Stimulated activated naive CD8-positive, alpha-beta T cell treated with anti-CD3 and anti-CD28 coated beads, Interleukin-15, Interleukin-2, amounts not matched to agents 100 ng/mL and 50 ng/mL, for 24 hours (primary cell): ENCODE results near the gene PCDH8.
"Not testable (repeated sequence)": the region's sequence is repeated elsewhere in the genome, so short reads cannot be mapped to it uniquely, and the experiment has no call there.

Experiments
- H3K27ac Mint-ChIP-seq: one replicate; pipeline ENCODE4 v1.8.0; 2021; ENCODE audit warnings: mild to moderate bottlenecking, mixed read lengths
- H3K27me3 Mint-ChIP-seq: one replicate; pipeline ENCODE4 v1.8.0; 2021; ENCODE audit warnings: mixed read lengths
- H3K36me3 Mint-ChIP-seq: one replicate; pipeline ENCODE4 v1.8.0; 2021; ENCODE audit warnings: low read depth, mixed read lengths
- H3K4me1 Mint-ChIP-seq: one replicate; pipeline ENCODE4 v1.8.0; 2021; ENCODE audit warnings: low read depth, mixed read lengths
- H3K4me3 Mint-ChIP-seq: one replicate; pipeline ENCODE4 v1.8.0; 2021; ENCODE audit warnings: mild to moderate bottlenecking, mixed read lengths
- H3K9me3 Mint-ChIP-seq: one replicate; pipeline ENCODE4 v1.8.0; 2021; ENCODE audit warnings: mixed read lengths

Gene PCDH8

GRCh38 chr13:52844836-52845235 is 3.6 kb downstream of the PCDH8 start:
- Mint-ChIP-seq H3K9me3 (no peaks in the 10 kb centered on the region), H3K27ac (no peak overlapping the region), H3K36me3 (no peaks in the 10 kb centered on the region), H3K4me1 (peaks cover 17% of the 10 kb centered on the region), H3K4me3 (peak overlapping the region; percentile 30), H3K27me3 (peaks cover 65% of the 10 kb centered on the region)

GRCh38 chr13:52842441-52842840 is 6.0 kb downstream of the PCDH8 start:
- Mint-ChIP-seq H3K9me3 (no peaks in the 10 kb centered on the region), H3K27me3 (peaks cover 61% of the 10 kb centered on the region), H3K27ac (no peak overlapping the region), H3K4me3 (no peak overlapping the region), H3K4me1 (peaks cover 5% of the 10 kb centered on the region), H3K36me3 (no peaks in the 10 kb centered on the region)

GRCh38 chr13:52840066-52840465 is 8.4 kb downstream of the PCDH8 start:
- Mint-ChIP-seq H3K27ac (no peak overlapping the region), H3K4me1 (peaks cover 3% of the 10 kb centered on the region), H3K27me3 (peaks cover 57% of the 10 kb centered on the region), H3K36me3 (no peaks in the 10 kb centered on the region), H3K4me3 (no peak overlapping the region), H3K9me3 (no peaks in the 10 kb centered on the region)

- Mint-ChIP-seq H3K27me3 (peaks cover 49% of the 10 kb centered on the region), H3K36me3 (no peaks in the 10 kb centered on the region), H3K9me3 (no peaks in the 10 kb centered on the region), H3K4me1 (no peaks in the 10 kb centered on the region), H3K4me3 (no peak overlapping the region), H3K27ac (no peak overlapping the region)
Measured at GRCh38 chr13:52838433-52839107, 9.9 kb downstream of the PCDH8 start.

GRCh38 chr13:52837850-52838249 is 10.6 kb downstream of the PCDH8 start:
- Mint-ChIP-seq H3K4me3 (no peak overlapping the region), H3K9me3 (no peaks in the 10 kb centered on the region), H3K4me1 (no peaks in the 10 kb centered on the region), H3K27me3 (peaks cover 41% of the 10 kb centered on the region), H3K36me3 (no peaks in the 10 kb centered on the region), H3K27ac (no peak overlapping the region)

- H3K27me3 Mint-ChIP-seq, result peaks cover 26% of the 10 kb centered on the region
- H3K4me3 Mint-ChIP-seq, result no peak overlapping the region
Measured at GRCh38 chr13:52835071-52835839, 13.2 kb downstream of the PCDH8 start.

GRCh38 chr13:52833296-52833875 is 15.1 kb downstream of the PCDH8 start:
- no peak overlapping the region for H3K27ac Mint-ChIP-seq
- no peaks in the 10 kb centered on the region for H3K4me1 Mint-ChIP-seq
- no peak overlapping the region for H3K4me3 Mint-ChIP-seq

More at GRCh38 chr13:52835071-52835839, 13.2 kb downstream of the PCDH8 start:
- no peak overlapping the region for H3K27ac Mint-ChIP-seq
- H3K36me3 Mint-ChIP-seq, result no peaks in the 10 kb centered on the region
- H3K4me1 Mint-ChIP-seq, result no peaks in the 10 kb centered on the region
- H3K9me3 Mint-ChIP-seq, result no peaks in the 10 kb centered on the region

GRCh38 chr13:52832313-52832712 is 16.1 kb downstream of the PCDH8 start:
- H3K27me3 Mint-ChIP-seq, result peaks cover 6% of the 10 kb centered on the region
- no peaks in the 10 kb centered on the region for H3K4me1 Mint-ChIP-seq
- H3K9me3 Mint-ChIP-seq, result no peaks in the 10 kb centered on the region
- H3K4me3 Mint-ChIP-seq, result no peak overlapping the region
- no peak overlapping the region for H3K27ac Mint-ChIP-seq
- no peaks in the 10 kb centered on the region for H3K36me3 Mint-ChIP-seq

More at GRCh38 chr13:52833296-52833875, 15.1 kb downstream of the PCDH8 start:
- H3K36me3 Mint-ChIP-seq, result no peaks in the 10 kb centered on the region
- H3K27me3 Mint-ChIP-seq, result peaks cover 12% of the 10 kb centered on the region
- H3K9me3 Mint-ChIP-seq, result no peaks in the 10 kb centered on the region

GRCh38 chr13:52830946-52831345 is 17.5 kb downstream of the PCDH8 start:
- Mint-ChIP-seq H3K9me3 (no peaks in the 10 kb centered on the region), H3K4me3 (no peak overlapping the region), H3K36me3 (no peaks in the 10 kb centered on the region), H3K4me1 (no peaks in the 10 kb centered on the region), H3K27ac (no peak overlapping the region), H3K27me3 (peaks cover 12% of the 10 kb centered on the region)

- peaks cover 11% of the 10 kb centered on the region for H3K27me3 Mint-ChIP-seq
- no peaks in the 10 kb centered on the region for H3K4me1 Mint-ChIP-seq
- no peak overlapping the region for H3K4me3 Mint-ChIP-seq
- H3K27ac Mint-ChIP-seq, result no peak overlapping the region
- no peaks in the 10 kb centered on the region for H3K9me3 Mint-ChIP-seq
- H3K36me3 Mint-ChIP-seq, result no peaks in the 10 kb centered on the region
Measured at GRCh38 chr13:52827839-52828238, 20.6 kb downstream of the PCDH8 start.

GRCh38 chr13:52817886-52818285 is 30.6 kb downstream of the PCDH8 start:
- not testable (repeated sequence) for H3K9me3 Mint-ChIP-seq, H3K4me3 Mint-ChIP-seq

GRCh38 chr13:52815330-52815729 is 33.1 kb downstream of the PCDH8 start:
- peaks cover 11% of the 10 kb centered on the region for H3K27me3 Mint-ChIP-seq
- H3K4me3 Mint-ChIP-seq, result no peak overlapping the region
- H3K4me1 Mint-ChIP-seq, result no peaks in the 10 kb centered on the region
- no peak overlapping the region for H3K27ac Mint-ChIP-seq
- no peaks in the 10 kb centered on the region for H3K36me3 Mint-ChIP-seq
- H3K9me3 Mint-ChIP-seq, result no peaks in the 10 kb centered on the region

More at GRCh38 chr13:52817886-52818285, 30.6 kb downstream of the PCDH8 start:
- not testable (repeated sequence) for H3K27ac Mint-ChIP-seq, H3K36me3 Mint-ChIP-seq, H3K4me1 Mint-ChIP-seq
- H3K27me3 Mint-ChIP-seq, result peaks cover 11% of the 10 kb centered on the region

- no peak overlapping the region for H3K27ac Mint-ChIP-seq
- H3K9me3 Mint-ChIP-seq, result no peaks in the 10 kb centered on the region
- H3K36me3 Mint-ChIP-seq, result no peaks in the 10 kb centered on the region
- H3K27me3 Mint-ChIP-seq, result peaks cover 11% of the 10 kb centered on the region
- H3K4me3 Mint-ChIP-seq, result no peak overlapping the region
- no peaks in the 10 kb centered on the region for H3K4me1 Mint-ChIP-seq
Measured at GRCh38 chr13:52812941-52813340, 35.5 kb downstream of the PCDH8 start.

- H3K27me3 Mint-ChIP-seq, result peaks cover 11% of the 10 kb centered on the region
- H3K27ac Mint-ChIP-seq, result no peak overlapping the region
- H3K36me3 Mint-ChIP-seq, result no peaks in the 10 kb centered on the region
- H3K4me3 Mint-ChIP-seq, result no peak overlapping the region
- no peaks in the 10 kb centered on the region for H3K9me3 Mint-ChIP-seq
- H3K4me1 Mint-ChIP-seq, result no peaks in the 10 kb centered on the region
Measured at GRCh38 chr13:52811841-52812240, 36.6 kb downstream of the PCDH8 start.

GRCh38 chr13:52810526-52810925 is 37.9 kb downstream of the PCDH8 start:
- Mint-ChIP-seq H3K9me3 (no peaks in the 10 kb centered on the region), H3K27ac (no peak overlapping the region), H3K36me3 (no peaks in the 10 kb centered on the region), H3K4me3 (no peak overlapping the region), H3K4me1 (no peaks in the 10 kb centered on the region), H3K27me3 (peaks cover 21% of the 10 kb centered on the region)
